Thyroid gland (tissue), 4 donors: ENCODE results near the gene FOSL1.

Source experiments
- POLR2A ChIP-seq, 2 donors: fragments of 450-650 bp; IDR thresholded peaks; one replicate each; pipeline ENCODE4 v1.6.1; 2017; ENCODE audit warnings: antibody characterized with exemption in 2 of 2, mild to moderate bottlenecking in 2 of 2, moderate library complexity in 1 of 2
- TF ChIP-seq, protein P1 (sequence below), 6 experiments: fragments of 200-600 bp in 3 of 6; fragments of 450-650 bp in 3 of 6; sonication (generic) in 3 of 6; IDR thresholded peaks; one replicate each; pipeline ENCODE4 v1.5.1; 2016 to 2019; ENCODE audit warnings: antibody characterized with exemption in 6 of 6, mild to moderate bottlenecking in 2 of 6, inconsistent platforms in 1 of 6, moderate library complexity in 1 of 6

DNA sequence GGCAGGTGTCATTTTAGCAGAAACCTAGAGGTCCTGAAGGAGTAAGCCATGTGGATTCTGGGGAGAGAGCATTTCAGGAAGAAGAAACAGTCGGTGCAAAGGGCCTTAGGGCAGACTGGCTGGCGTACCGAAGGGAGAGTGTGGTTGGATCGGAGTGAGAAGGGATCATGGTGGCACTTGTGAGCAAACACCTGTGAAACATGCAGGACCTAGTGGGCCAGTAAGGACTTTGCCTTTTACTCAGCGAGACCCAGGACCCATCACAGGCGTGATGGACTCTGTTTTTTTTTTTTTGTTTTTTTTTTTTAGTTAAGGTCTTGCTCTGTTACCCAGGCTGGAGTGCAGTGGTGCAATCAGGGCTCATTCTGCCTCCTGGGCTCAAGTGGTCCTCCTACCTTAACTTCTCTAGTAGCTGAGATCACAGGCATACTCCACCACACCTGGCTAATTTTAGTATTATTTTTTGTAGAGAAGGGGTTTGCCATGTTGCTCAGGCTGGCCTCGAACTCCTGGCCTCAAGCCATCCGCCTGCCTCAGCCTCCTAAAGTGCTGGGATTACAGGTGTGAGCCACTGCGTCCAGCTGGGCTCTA lies 41.6 kb upstream of the FOSL1 start:
- TF ChIP-seq, protein P1, sequence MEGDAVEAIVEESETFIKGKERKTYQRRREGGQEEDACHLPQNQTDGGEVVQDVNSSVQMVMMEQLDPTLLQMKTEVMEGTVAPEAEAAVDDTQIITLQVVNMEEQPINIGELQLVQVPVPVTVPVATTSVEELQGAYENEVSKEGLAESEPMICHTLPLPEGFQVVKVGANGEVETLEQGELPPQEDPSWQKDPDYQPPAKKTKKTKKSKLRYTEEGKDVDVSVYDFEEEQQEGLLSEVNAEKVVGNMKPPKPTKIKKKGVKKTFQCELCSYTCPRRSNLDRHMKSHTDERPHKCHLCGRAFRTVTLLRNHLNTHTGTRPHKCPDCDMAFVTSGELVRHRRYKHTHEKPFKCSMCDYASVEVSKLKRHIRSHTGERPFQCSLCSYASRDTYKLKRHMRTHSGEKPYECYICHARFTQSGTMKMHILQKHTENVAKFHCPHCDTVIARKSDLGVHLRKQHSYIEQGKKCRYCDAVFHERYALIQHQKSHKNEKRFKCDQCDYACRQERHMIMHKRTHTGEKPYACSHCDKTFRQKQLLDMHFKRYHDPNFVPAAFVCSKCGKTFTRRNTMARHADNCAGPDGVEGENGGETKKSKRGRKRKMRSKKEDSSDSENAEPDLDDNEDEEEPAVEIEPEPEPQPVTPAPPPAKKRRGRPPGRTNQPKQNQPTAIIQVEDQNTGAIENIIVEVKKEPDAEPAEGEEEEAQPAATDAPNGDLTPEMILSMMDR (IDR thresholded peaks at IDR 0.05), result no peak
- TF ChIP-seq POLR2A (IDR thresholded peaks at IDR 0.05), result no peak
